ENCODE measurements around the gene ZNF598. TPM values are rescaled to one million over a fixed set of nuclear protein-coding genes. Genes with fewer than 3 reads are reported as not detected.

ZNF598 gene
- total RNA-seq, 2 experiments from 2014 or later: 67.8 to 77.1 TPM

DNA sequence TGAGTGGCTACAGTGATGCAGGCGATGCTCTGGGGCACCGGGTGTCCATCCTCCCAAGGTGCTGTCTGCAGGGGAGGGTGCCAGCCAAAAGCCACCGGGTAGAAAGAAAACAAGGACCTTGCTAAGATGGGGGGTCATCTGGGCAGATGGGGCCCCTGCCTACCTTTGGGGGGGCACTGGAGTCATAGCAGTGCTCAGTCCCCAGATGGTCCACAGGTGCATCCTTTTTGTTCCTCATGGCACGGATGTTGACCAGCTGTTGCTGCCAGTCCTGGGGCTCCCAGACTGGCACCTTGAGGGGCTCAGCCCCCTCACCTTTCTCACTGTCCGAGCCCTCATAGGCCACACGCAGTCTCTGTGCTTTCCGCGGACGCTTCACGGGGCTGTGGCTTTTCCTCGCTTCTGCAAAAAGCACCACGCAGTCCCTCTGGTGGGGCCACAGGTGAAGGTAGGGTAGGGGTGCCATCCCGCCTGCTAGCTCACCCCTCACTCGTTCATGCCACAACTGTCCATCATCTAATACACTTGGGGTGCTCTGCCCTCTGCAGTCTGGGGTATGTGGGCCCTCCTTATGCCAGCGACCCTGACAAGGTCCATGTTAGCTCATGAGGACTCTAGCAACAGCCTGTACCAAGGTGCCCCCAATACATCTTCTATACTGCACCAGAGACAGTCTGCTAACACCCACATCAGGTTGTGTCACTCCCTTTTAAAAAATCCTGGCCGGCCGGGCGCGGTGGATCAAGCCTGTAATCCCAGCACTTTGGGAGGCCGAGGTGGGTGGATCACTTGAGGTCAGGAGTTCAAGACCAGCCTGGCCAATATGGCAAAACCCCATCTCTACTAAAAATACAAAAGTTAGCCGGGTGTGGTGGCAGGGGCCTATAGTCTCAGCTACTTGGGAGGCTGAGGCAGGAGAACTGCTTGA lies 36.6 kb upstream of the ZNF598 start:
- ATAC-seq (ENCODE audit: low read depth) (no peak), DNase-seq (no peak)
- H3K9me3 Mint-ChIP-seq: no peaks in the 10 kb centered on the region
- H3K27ac Mint-ChIP-seq: no peak overlapping the region
- peak overlapping the region; percentile 94 for H3K4me3 Mint-ChIP-seq
- peaks cover 13% of the 10 kb centered on the region for H3K4me1 Mint-ChIP-seq
- peaks cover 4% of the 10 kb centered on the region for H3K36me3 Mint-ChIP-seq
- no peaks in the 10 kb centered on the region for H3K27me3 Mint-ChIP-seq
- POLR2A ChIA-PET: interaction anchor here (0.8 to 3.2 kb wide), 5 partner anchors 10 to 109 kb away, joined by 3 to 26 read pairs (median 8); partner anchors contain the start of genes RPS2 and TRAF7

DNA sequence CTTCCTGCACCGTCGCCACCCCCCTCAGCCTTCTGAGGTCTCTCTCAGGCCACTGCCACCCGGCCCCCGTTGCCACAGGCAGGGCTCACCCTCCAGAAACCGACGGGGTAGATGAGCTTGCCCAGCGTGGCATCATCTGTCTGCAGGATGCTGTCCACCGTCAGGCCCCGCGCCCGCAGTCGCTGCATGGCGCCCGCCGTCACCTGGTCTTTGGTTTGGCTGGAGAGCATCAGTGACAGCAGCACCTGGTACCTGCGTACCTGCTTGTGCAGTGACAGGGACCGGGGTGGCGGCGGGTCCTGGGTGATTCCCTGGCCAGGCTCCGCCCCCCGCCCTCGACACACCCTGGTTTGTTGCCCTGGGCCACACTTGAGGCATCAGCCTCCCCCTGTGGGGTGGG lies 34.9 kb upstream of the ZNF598 start:
- ATAC-seq (ENCODE audit: low read depth) (no peak), DNase-seq (no peak)
- Mint-ChIP-seq H3K27me3 (no peaks in the 10 kb centered on the region), H3K36me3 (peaks cover 3% of the 10 kb centered on the region), H3K4me1 (peaks cover 13% of the 10 kb centered on the region), H3K27ac (no peak overlapping the region), H3K4me3 (no peak overlapping the region), H3K9me3 (no peaks in the 10 kb centered on the region)
- POLR2A ChIA-PET: no interaction called here

DNA sequence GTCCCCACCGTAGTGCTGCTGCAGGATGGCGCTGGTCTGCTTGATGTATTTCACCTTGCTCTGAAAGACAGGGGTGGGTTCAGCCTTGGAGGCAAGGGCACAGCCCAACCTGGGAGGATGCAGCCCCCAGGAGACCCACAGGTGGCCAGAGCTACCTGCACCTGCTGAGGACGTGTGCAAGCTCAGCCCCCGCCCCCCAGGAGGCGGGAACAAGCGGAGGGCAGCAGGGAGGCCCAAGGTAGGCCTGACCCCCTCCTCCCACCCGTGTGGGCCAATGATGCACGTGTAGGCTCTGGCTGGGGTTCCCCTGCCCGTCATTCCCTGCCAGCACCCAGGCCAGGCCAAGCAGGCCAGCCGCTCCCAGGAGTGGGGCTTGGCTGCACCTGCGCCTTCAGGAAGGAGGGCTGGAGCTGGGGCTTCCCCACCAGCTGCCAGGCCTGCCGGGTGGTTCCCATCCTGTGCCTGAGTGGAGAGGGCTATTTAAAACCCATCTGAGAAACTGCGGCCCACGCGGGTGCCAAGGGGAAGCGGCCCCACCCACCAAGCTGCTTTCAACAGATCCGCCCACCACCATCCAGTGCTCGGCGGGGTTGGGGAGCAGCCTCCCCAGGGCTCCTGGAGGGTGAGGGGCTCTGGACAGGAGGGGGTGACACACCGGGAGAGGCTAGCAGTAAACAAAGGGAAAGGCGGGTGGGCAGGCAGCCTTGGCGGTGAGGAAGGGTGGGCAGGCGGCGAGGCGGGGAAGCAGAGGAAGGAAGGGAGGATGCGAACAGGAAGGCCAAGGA lies 34.2 kb upstream of the ZNF598 start:
- DNase-seq: no peak
- H3K9me3 Mint-ChIP-seq: no peaks in the 10 kb centered on the region
- no peak overlapping the region for H3K27ac Mint-ChIP-seq
- ATAC-seq (ENCODE audit: low read depth): no peak
- H3K27me3 Mint-ChIP-seq: no peaks in the 10 kb centered on the region
- peaks cover 3% of the 10 kb centered on the region for H3K36me3 Mint-ChIP-seq
- peaks cover 11% of the 10 kb centered on the region for H3K4me1 Mint-ChIP-seq
- no peak overlapping the region for H3K4me3 Mint-ChIP-seq
- POLR2A ChIA-PET: no interaction called here

DNA sequence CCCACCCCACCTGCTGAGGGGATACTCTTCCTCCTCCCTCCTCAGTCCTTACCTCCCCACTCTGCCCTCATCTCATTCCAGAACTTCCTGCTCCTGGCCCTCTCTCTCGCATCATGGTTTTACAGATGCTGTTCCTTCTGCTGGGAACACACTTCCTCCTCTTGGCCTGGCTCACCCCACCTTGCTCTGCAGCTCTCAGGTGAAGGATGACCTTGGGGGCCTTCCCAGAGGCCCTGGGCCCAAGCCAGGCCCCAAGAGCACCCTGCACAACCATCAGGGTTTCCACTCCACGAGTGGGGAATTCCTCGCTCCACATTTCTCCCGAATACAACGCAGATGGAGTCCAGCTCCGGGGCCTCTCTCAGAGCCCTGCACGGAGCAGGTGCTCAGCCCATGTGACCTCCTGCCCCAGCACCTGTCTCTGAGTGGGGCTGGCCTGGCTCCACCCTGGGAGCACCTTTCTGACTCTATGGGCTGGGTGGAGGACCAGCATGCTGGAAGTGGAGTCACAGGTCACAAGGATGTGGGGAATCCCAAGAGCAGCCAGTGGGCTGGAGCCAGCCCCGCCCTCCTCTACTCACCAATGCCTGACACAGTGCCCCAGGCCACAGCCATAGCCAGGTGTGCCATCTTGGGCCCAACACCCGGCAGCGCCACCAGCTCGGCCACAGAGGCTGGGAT lies 33.5 kb upstream of the ZNF598 start:
- POLR2A ChIA-PET: no interaction called here
- no peak overlapping the region for H3K4me3 Mint-ChIP-seq
- H3K9me3 Mint-ChIP-seq: no peaks in the 10 kb centered on the region
- no peak for ATAC-seq (ENCODE audit: low read depth)
- H3K27ac Mint-ChIP-seq: no peak overlapping the region
- H3K4me1 Mint-ChIP-seq: peaks cover 5% of the 10 kb centered on the region
- no peak for DNase-seq
- H3K27me3 Mint-ChIP-seq: no peaks in the 10 kb centered on the region
- peaks cover 3% of the 10 kb centered on the region for H3K36me3 Mint-ChIP-seq

DNA sequence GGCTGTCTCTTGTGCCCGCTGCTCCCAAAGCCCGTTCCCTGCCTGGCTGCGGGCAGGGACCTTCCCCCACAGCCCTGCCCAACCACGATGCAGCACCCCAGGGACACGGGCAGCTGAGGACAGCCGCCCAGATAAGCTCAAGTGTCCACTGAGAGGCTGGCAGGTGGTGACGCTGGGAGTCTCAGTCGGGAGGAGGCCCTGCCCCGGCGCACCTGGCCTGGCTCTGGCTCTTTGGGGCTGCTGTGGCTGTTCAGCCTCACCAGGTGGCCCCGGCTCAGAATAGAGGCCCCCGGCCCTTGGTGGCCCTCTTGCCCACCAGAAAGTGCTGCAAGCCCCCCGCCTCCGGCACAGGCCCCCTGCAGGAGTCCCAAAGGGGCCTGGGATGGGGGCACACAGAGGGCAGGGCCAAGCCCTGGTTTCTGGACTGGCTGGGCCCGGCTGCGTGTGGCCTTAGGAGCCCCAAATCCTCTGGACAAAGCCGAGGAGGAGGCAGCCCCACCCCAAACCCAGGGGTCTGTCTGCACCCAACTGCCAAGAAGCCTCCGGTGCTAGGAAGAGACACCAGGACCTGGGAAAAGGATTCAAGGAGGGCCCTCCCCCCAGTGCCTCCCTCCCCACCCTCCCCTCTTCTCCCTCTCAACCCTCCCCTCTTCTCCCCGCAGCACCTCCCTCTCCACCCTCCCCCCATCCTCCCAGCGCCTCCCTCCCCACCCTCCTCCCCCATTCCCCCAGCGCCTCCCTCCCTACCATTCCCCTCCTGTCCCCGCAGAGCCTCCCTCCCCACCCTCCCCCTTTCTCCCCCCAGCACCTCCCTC lies 32.8 kb upstream of the ZNF598 start:
- Mint-ChIP-seq H3K4me1 (peaks cover 5% of the 10 kb centered on the region), H3K27ac (no peak overlapping the region), H3K9me3 (no peaks in the 10 kb centered on the region), H3K4me3 (no peak overlapping the region), H3K36me3 (peaks cover 3% of the 10 kb centered on the region), H3K27me3 (no peaks in the 10 kb centered on the region)
- POLR2A ChIA-PET: no interaction called here
- no peak for DNase-seq
- no peak for ATAC-seq (ENCODE audit: low read depth)

DNA sequence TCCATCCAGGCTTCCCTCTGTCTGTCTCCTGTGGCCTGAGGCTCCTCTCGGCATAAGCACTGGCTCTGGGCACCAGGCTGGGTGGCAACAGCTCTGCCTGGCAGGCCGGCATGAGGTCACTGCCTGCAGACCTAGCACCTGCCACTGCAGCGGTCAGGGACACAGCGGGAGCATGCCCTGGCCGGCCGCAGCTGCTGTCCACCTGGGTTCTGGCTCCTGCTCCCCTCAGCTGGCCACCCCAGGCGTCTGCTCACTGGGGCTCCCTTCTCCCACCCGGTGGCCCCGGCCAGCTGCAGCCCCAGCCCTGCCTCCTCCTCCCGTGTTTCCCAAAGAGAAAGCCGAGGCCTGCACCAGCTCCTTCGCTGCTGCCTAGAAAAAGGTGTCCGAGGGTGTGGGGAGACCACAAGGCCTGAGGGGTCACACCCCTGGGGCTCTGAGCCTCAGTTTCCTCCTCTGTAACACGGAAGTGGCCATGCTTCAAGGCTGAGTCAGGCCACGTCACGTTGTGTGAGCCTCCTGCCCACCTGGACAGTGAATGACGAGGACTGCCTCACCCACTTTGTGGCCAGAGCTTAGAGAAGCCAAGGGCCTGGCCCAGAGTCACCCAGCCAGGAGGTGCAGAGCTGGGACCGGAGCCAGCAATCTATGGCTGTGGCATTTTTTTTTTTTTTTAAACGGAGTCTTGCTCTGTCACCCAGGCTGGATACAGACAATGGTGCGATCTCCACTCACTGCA lies 31.3 kb upstream of the ZNF598 start:
- Mint-ChIP-seq H3K36me3 (no peaks in the 10 kb centered on the region), H3K9me3 (no peaks in the 10 kb centered on the region), H3K27me3 (no peaks in the 10 kb centered on the region), H3K4me1 (no peaks in the 10 kb centered on the region), H3K4me3 (no peak overlapping the region), H3K27ac (no peak overlapping the region)
- POLR2A ChIA-PET: interaction anchor here (1.0 kb wide), 1 partner anchor 114 kb away, joined by 7 read pairs; no protein-coding TSS in a partner anchor
- DNase-seq (no peak), ATAC-seq (ENCODE audit: low read depth) (no peak)

DNA sequence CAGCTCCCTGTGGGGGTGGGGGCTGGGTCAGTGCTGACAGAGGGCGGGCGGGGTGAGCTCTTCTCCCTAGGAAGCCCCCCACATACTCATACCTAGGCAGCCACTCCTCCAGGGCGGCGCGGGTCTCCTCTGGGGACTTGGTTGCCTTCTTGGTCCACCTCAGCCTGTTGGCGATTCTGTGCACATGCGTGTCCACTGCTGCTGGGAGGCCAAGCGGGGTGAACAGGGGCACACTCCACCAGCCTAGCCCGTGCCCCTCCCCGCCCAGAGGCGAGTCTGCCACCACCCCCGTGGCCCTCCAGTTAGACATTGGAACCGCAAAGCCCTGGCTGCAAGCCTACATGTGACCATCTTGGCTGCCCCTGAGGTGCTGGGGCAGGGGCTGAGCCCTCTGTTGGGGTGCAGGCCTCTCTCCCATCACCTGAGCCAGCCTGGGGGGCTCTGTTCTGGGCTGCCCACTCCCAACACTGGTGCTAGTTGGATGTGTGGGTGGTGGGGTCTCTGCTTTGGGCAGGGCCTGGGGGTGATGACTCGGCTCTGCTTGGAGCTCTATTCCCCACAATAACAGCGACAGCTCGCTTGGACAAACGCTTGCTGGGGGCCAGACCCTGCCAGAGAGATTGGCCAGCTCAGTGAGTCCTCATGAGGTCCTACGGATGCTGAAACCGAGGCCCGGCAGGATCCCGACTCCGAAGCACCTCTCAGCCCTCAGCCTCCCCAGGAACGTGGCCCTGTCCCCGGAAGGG lies 30.6 kb upstream of the ZNF598 start:
- H3K36me3 Mint-ChIP-seq: no peaks in the 10 kb centered on the region
- DNase-seq: no peak
- H3K9me3 Mint-ChIP-seq: no peaks in the 10 kb centered on the region
- POLR2A ChIA-PET: interaction anchor here (1.0 kb wide), 1 partner anchor 115 kb away, joined by 7 read pairs; no protein-coding TSS in a partner anchor
- no peak for ATAC-seq (ENCODE audit: low read depth)
- no peaks in the 10 kb centered on the region for H3K27me3 Mint-ChIP-seq
- no peak overlapping the region for H3K27ac Mint-ChIP-seq
- H3K4me3 Mint-ChIP-seq: no peak overlapping the region
- no peaks in the 10 kb centered on the region for H3K4me1 Mint-ChIP-seq

DNA sequence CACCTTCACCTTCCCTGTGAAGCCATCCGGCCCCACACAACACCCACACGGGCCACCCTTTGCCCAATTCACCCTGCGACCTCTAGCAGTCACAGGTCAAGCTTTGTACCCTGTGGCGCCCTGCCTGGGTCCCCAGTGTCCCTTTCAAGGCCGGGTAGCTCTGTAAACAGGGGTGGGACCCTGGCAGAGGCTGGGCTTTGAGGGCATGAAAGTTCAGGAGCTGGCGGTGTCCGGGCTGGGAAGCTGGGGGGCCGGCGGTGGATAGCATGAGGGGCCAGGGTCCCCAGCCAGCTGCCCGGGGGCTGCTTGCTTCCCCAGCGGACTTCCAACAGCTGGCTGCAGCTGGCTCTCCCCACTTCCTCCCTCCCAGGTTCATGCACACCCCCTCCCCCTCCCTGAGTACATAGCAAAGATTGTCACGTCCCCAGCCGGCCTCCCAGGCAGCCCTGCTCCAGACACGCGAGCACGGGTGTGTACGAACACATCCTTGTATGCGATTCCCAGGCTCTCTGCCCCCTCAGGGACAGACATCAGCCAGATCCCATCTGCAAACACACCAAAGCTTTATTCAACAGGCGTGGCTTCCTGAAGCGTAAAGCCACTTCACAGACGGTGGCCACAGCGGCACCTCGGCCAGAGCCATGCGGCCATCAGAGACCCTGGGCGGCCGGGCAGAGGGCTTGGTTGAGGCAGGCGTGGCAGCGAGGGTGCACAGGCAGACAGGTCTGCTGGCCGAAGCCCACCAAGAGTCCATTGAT lies 29.8 kb upstream of the ZNF598 start:
- Mint-ChIP-seq H3K4me1 (no peaks in the 10 kb centered on the region), H3K9me3 (no peaks in the 10 kb centered on the region), H3K36me3 (no peaks in the 10 kb centered on the region), H3K27ac (peak overlapping the region; percentile 51), H3K4me3 (no peak overlapping the region), H3K27me3 (no peaks in the 10 kb centered on the region)
- POLR2A ChIA-PET: no interaction called here
- no peak for DNase-seq
- ATAC-seq (ENCODE audit: low read depth): no peak

DNA sequence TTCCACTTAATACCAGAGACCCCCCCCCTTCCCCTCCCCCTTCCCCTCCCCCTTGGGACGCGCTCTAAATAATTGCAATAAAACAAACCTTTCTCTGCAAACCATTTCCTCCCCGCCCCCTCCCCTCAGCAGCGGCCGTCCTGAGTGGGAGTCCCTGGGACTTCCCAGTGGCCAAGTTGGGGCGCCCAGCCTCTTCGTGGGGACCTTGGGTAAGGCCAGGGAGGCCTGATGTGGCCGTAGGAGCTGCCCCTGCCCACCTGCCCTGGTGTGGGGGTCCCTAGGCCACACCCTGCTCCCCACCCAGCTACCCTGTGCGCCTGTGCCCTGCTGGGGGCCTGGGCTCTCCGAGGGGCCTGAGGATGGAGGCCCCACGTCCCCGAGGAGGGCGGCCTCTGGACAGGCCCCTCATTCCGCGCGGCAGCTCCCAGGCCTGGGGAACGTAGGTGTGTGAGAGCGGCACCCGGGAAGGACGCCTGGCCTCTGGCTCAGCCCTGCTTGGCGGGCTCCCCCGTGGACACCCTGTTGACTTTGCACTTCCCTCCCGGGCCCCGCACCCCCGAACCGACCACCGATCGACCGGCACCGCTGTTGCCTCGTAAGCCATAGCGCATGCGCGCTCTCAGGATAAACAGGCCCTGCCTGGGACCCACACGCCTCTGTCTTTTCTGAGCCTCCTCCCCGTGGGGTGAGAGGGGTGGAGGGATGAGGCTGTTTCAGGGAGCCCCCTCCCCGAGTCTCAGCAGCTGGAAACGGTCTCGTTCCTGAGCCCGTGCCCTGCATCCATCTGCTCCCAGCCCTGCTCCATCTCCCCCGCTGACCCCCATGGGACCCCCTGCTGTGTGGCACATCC lies 29.0 kb upstream of the ZNF598 start:
- Mint-ChIP-seq H3K4me3 (no peak overlapping the region), H3K27ac (peak overlapping the region; percentile 51), H3K4me1 (no peaks in the 10 kb centered on the region), H3K27me3 (no peaks in the 10 kb centered on the region), H3K9me3 (no peaks in the 10 kb centered on the region), H3K36me3 (no peaks in the 10 kb centered on the region)
- ATAC-seq (ENCODE audit: low read depth): no peak
- no peak for DNase-seq
- POLR2A ChIA-PET: no interaction called here

DNA sequence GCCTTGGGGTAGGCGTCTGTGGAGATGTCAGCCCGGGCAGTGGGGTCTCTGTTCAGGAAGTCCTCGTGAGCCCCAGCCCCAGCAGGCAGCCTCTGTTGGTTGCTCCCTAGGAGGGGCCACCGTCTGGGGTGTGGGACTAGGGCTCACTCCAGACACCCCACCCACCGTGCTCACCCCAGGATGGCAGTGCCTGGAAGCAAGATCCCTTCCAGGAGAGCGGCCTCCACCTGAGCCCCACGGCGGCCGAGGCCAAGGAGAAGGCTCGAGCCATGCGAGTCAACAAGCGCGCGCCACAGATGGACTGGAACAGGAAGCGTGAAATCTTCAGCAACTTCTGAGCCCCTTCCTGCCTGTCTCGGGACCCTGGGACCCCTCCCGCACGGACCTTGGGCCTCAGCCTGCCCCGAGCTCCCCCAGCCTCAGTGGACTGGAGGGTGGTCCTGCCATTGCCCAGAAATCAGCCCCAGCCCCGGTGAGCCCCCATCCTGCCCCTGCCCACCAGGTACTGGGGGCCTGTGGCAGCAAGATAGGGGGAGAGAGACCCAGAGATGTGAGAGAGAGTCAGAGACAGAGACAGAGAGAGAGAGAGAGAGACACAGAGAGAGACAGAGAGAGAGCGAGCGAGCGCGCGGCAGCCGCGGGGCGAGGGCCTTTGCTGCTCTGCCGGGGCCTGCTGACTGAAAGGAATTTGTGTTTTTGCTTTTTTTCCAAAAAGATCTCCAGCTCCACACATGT lies 28.2 kb upstream of the ZNF598 start:
- H3K27me3 Mint-ChIP-seq: no peaks in the 10 kb centered on the region
- DNase-seq (no peak), ATAC-seq (ENCODE audit: low read depth) (no peak)
- POLR2A ChIA-PET: no interaction called here
- no peaks in the 10 kb centered on the region for H3K4me1 Mint-ChIP-seq
- H3K27ac Mint-ChIP-seq: no peak overlapping the region
- H3K4me3 Mint-ChIP-seq: no peak overlapping the region
- no peaks in the 10 kb centered on the region for H3K36me3 Mint-ChIP-seq
- H3K9me3 Mint-ChIP-seq: no peaks in the 10 kb centered on the region

Measured in activated naive CD8-positive, alpha-beta T cell treated with anti-CD3 and anti-CD28 coated beads, Interleukin-2, amount 10 ng/mL, durations not matched to agents 7 days and 5 days (primary cell).